GM18526 (cell line): Measurements from ENCODE around the gene HTR2A.

Experiments used
- POLR2A ChIP-seq: IDR thresholded peaks from 3 replicates; pipeline ENCODE4 v1.6.1; 2011; ENCODE audit not compliant: insufficient read length; ENCODE audit errors: extremely low read depth

The HTR2A gene

GRCh38 chr13:46893798-46894560, 2.9 kb downstream of the HTR2A start:
- no peak for TF ChIP-seq POLR2A

- TF ChIP-seq POLR2A, result no peak
These were observed 3.6 kb downstream of the HTR2A start for GRCh38 chr13:46893221-46893740.

- TF ChIP-seq POLR2A, result no peak
These were observed 11.8 kb downstream of the HTR2A start for GRCh38 chr13:46885018-46885417.

GRCh38 chr13:46884531-46884930, 12.3 kb downstream of the HTR2A start:
- TF ChIP-seq POLR2A, result no peak

- no peak for TF ChIP-seq POLR2A
These were observed 15.2 kb downstream of the HTR2A start for GRCh38 chr13:46881621-46882020.

- TF ChIP-seq POLR2A, result no peak
These were observed 22.8 kb downstream of the HTR2A start for GRCh38 chr13:46874006-46874405.

- TF ChIP-seq POLR2A, result no peak
These were observed 25.3 kb downstream of the HTR2A start for GRCh38 chr13:46871557-46871956.

- no peak for TF ChIP-seq POLR2A
These were observed 28.8 kb downstream of the HTR2A start for GRCh38 chr13:46868091-46868490.

- no peak for TF ChIP-seq POLR2A
These were observed 30.7 kb downstream of the HTR2A start for GRCh38 chr13:46866150-46866549.

- TF ChIP-seq POLR2A, result no peak
These were observed 31.9 kb downstream of the HTR2A start for GRCh38 chr13:46864941-46865340.

GRCh38 chr13:46861959-46862358, 34.9 kb downstream of the HTR2A start:
- TF ChIP-seq POLR2A, result no peak

GRCh38 chr13:46860722-46861121, 36.1 kb downstream of the HTR2A start:
- no peak for TF ChIP-seq POLR2A

- no peak for TF ChIP-seq POLR2A
These were observed 38.1 kb downstream of the HTR2A start for GRCh38 chr13:46858776-46859175.

- no peak for TF ChIP-seq POLR2A
These were observed 38.7 kb downstream of the HTR2A start for GRCh38 chr13:46858163-46858562.

GRCh38 chr13:46855664-46856063, 41.2 kb downstream of the HTR2A start:
- no peak for TF ChIP-seq POLR2A

GRCh38 chr13:46855166-46855565, 41.7 kb downstream of the HTR2A start:
- TF ChIP-seq POLR2A, result no peak

- TF ChIP-seq POLR2A, result no peak
These were observed 44.7 kb downstream of the HTR2A start for GRCh38 chr13:46852168-46852567.

- TF ChIP-seq POLR2A, result no peak
These were observed 46.6 kb downstream of the HTR2A start for GRCh38 chr13:46850214-46850613.

GRCh38 chr13:46846726-46847125, 50.1 kb downstream of the HTR2A start:
- TF ChIP-seq POLR2A, result no peak
